HepG2 (cell line): ENCODE data around the gene PP2D1. TPM values are rescaled to one million over a fixed set of nuclear protein-coding genes. Genes with fewer than 3 reads are reported as not detected.

Source experiments
- ATAC-seq: fragments of 200-7000 bp; cut with Tn5 transposase; 3 replicates; pipeline ENCODE4 v1.9.1; 2020; ENCODE audit warnings: mild to moderate bottlenecking, moderate library complexity
- BruUV-seq: library from RNA; stranded (reverse); fragments of 400-500 nt; replicated peaks from 2 replicates; lab custom pipeline; 2021; lab: Mats Ljungman, UMichigan
- CTCF ChIA-PET: fragments of 300-600 bp; formaldehyde crosslinking; extraction: SDS; loops from one replicate; lab custom pipeline; 2021; ENCODE audit warnings: low total read pairs, inconsistent platforms, low intra/inter-chr PET ratio; lab: Yijun Ruan, JAX
- POLR2A ChIA-PET: fragments of 350-600 bp; sonication (Branson Sonifier 250); formaldehyde crosslinking; loops from one replicate; lab custom pipeline; 2020; ENCODE audit warnings: antibody characterized with exemption, inconsistent platforms; lab: Yijun Ruan, JAX
- DNase-seq: peaks from one replicate; pipeline ENCODE4 v3.0.0-alpha.2; 2015; ENCODE audit warnings: low spot score
- FAIRE-seq: peaks from 3 replicates; lab custom pipeline; 2011; peaks lifted over from hg19 to GRCh38; lab: Jason Lieb, UNC
- H2AFZ ChIP-seq: one replicate; pipeline ENCODE4 v1.6.1; 2011; ENCODE audit warnings: low read length, inconsistent platforms
- H3K27ac ChIP-seq: fragments of 300-600 bp; 3 replicates; pipeline ENCODE4 v1.8.0; 2011; ENCODE audit warnings: mixed run types, mild to moderate bottlenecking, mixed read lengths, low read length, inconsistent platforms; ENCODE audit not compliant: insufficient read depth; ENCODE audit errors: extremely low read length
- H3K27me3 ChIP-seq, 2 experiments: fragments of 200-600 bp in 1 of 2; 2 replicates in 1 of 2; 3 replicates in 1 of 2; pipeline versions ENCODE4 v1.6.0 to v1.8.0; 2011; ENCODE audit warnings: low read length in 2 of 2, mild to moderate bottlenecking in 2 of 2, moderate library complexity in 2 of 2, inconsistent platforms in 1 of 2; ENCODE audit not compliant: insufficient read depth in 2 of 2, control insufficient read depth in 1 of 2
- H3K36me3 ChIP-seq, 2 experiments: fragments of 200-600 bp in 1 of 2; replicated peaks in 1 of 2; 2 replicates in 1 of 2; 3 replicates in 1 of 2; pipeline versions ENCODE4 v1.5.1 to v1.8.0; 2011; ENCODE audit warnings: low read length in 2 of 2, inconsistent platforms in 1 of 2; ENCODE audit not compliant: insufficient read depth in 2 of 2, control insufficient read depth in 1 of 2
- H3K4me1 ChIP-seq: 2 replicates; pipeline ENCODE4 v1.5.1; 2012; ENCODE audit warnings: low read length, inconsistent platforms; ENCODE audit not compliant: insufficient read depth
- H3K4me2 ChIP-seq: 2 replicates; pipeline ENCODE4 v1.6.0; 2011; ENCODE audit warnings: low read depth, low read length, inconsistent platforms
- H3K4me3 ChIP-seq, 3 experiments: fragments of 200-600 bp in 1 of 3; sonication (generic), shearing (Covaris generic) in 1 of 3; replicated peaks in 1 of 3; 2 replicates each; pipeline ENCODE4 v1.5.1; 2011 to 2016; ENCODE audit warnings: low read length in 3 of 3, inconsistent platforms in 2 of 3, low read depth in 2 of 3, mild to moderate bottlenecking in 2 of 3, control low read depth in 1 of 3, mixed read lengths in 1 of 3; ENCODE audit not compliant: insufficient read depth in 1 of 3
- H3K79me2 ChIP-seq: one replicate; pipeline ENCODE4 v1.6.1; 2011; ENCODE audit warnings: low read length, inconsistent platforms; ENCODE audit not compliant: insufficient read depth
- H3K9ac ChIP-seq: 2 replicates; pipeline ENCODE4 v1.6.0; 2011; ENCODE audit warnings: mild to moderate bottlenecking, low read depth, low read length, inconsistent platforms; ENCODE audit not compliant: insufficient read depth
- H3K9me3 ChIP-seq: 2 replicates; pipeline ENCODE4 v1.5.1; 2012; ENCODE audit warnings: mild to moderate bottlenecking, low read length
- H4K20me1 ChIP-seq: 2 replicates; pipeline ENCODE4 v1.6.0; 2011; ENCODE audit warnings: inconsistent platforms, mild to moderate bottlenecking, low read length, moderate library complexity; ENCODE audit not compliant: insufficient read depth
- ARNTL ChIP-seq: sonication (generic); formaldehyde crosslinking; IDR thresholded peaks from 2 replicates; pipeline ENCODE4 v1.4.0; 2020; ENCODE audit warnings: mild to moderate bottlenecking, missing genetic modification reagents
- ATF3 ChIP-seq: sonication (generic); formaldehyde crosslinking; IDR thresholded peaks from 2 replicates; pipeline ENCODE4 v1.4.0; 2020; ENCODE audit warnings: missing genetic modification reagents
- CEBPB ChIP-seq: IDR thresholded peaks from 2 replicates; pipeline ENCODE4 v1.6.1; 2011; ENCODE audit warnings: low read depth, low read length, improper control_type of control experiment, borderline replicate concordance
- DZIP1 ChIP-seq: sonication (generic); formaldehyde crosslinking; IDR thresholded peaks from 2 replicates; pipeline ENCODE4 v1.5.0; 2020; ENCODE audit warnings: mild to moderate bottlenecking, missing genetic modification reagents
- E2F5 ChIP-seq: sonication (generic); formaldehyde crosslinking; conservative IDR thresholded peaks from 2 replicates; pipeline ENCODE4 v1.4.0; 2020; ENCODE audit warnings: missing genetic modification reagents
- ELF4 ChIP-seq: sonication (generic); formaldehyde crosslinking; IDR thresholded peaks from 2 replicates; pipeline ENCODE4 v1.5.0; 2020; ENCODE audit warnings: missing genetic modification reagents, mild to moderate bottlenecking, moderate library complexity, borderline replicate concordance
- FOSL2 ChIP-seq: sonication (generic); formaldehyde crosslinking; IDR thresholded peaks from 2 replicates; pipeline ENCODE4 v1.4.0; 2020; ENCODE audit warnings: missing genetic modification reagents
- GZF1 ChIP-seq: sonication (generic); formaldehyde crosslinking; IDR thresholded peaks from 2 replicates; pipeline ENCODE4 v1.5.1; 2020; ENCODE audit warnings: mild to moderate bottlenecking, missing genetic modification reagents
- HES4 ChIP-seq: sonication (generic); formaldehyde crosslinking; IDR thresholded peaks from 2 replicates; pipeline ENCODE4 v1.9.0; 2021; ENCODE audit warnings: mild to moderate bottlenecking, missing genetic modification reagents, borderline replicate concordance
- HMG20A ChIP-seq: IDR thresholded peaks from 2 replicates; pipeline ENCODE4 v1.6.1; 2016; ENCODE audit warnings: borderline replicate concordance
- KAT8 ChIP-seq: IDR thresholded peaks from 2 replicates; pipeline ENCODE4 v1.6.1; 2016; ENCODE audit warnings: missing genetic modification reagents, missing compliant biosample characterization
- MAFF ChIP-seq: IDR thresholded peaks from 2 replicates; pipeline ENCODE4 v1.6.1; 2011; ENCODE audit warnings: low read depth, low read length, improper control_type of control experiment
- MAFK ChIP-seq, 2 experiments: IDR thresholded peaks in 1 of 2; conservative IDR thresholded peaks in 1 of 2; 2 replicates each; pipeline ENCODE4 v1.6.1; 2011; ENCODE audit warnings: improper control_type of control experiment in 2 of 2, low read length in 2 of 2
- MNT ChIP-seq: fragments of 450-650 bp; IDR thresholded peaks from 2 replicates; pipeline ENCODE4 v1.6.1; 2016
- PAWR ChIP-seq: sonication (generic); formaldehyde crosslinking; IDR thresholded peaks from 2 replicates; pipeline ENCODE4 v1.4.0; 2020; ENCODE audit warnings: missing genetic modification reagents, mild to moderate bottlenecking, borderline replicate concordance
- SIN3B ChIP-seq: fragments of 150-350 bp; IDR thresholded peaks from 2 replicates; pipeline ENCODE4 v1.6.1; 2014; ENCODE audit warnings: low read length
- ZNF235 ChIP-seq: sonication (generic); formaldehyde crosslinking; IDR thresholded peaks from 2 replicates; pipeline ENCODE4 v1.8.1; 2023; ENCODE audit warnings: mild to moderate bottlenecking, missing genetic modification reagents, borderline replicate concordance
- ZNF292 ChIP-seq: sonication (generic); formaldehyde crosslinking; IDR thresholded peaks from 2 replicates; pipeline ENCODE4 v1.8.1; 2022; ENCODE audit warnings: mild to moderate bottlenecking, low read depth, missing genetic modification reagents, borderline replicate concordance
- ZNF780A ChIP-seq: sonication (generic); formaldehyde crosslinking; IDR thresholded peaks from 2 replicates; pipeline ENCODE4 v1.8.0; 2022; ENCODE audit warnings: mild to moderate bottlenecking, missing genetic modification reagents, moderate library complexity
- WGBS: methylation state at CpG from one replicate; pipeline ENCODE4 v1.1.6; 2017; ENCODE audit warnings: low lambda C conversion rate; 5-methylcytosine and 5-hydroxymethylcytosine counted together
- in situ Hi-C: cut with HindIII; loops from 2 replicates; pipeline ENCODE4 v1.10.0; 2017; ENCODE audit warnings: low pct_unique_long_range_greater_than_20kb; ENCODE audit not compliant: extremely low pct_ligation_motif_present
- intact Hi-C: fragments of 100-400 bp; cut with micrococcal nuclease; formaldehyde crosslinking; loops from one replicate; pipeline ENCODE4 v1.10.0; 2022; ENCODE audit not compliant: unreplicated experiment
- polyA plus RNA-seq, 8 experiments: library from polyadenylated mRNA; depleted of rRNA in 3 of 8; stranded (reverse) in 7 of 8; unstranded in 1 of 8; fragments of >200 nt; fragmentation: Illumina TruSeq in 4 of 8; extraction: Trizol in 4 of 8; gene quantifications; 2 replicates each; pipeline versions ENCODE4 v1.2.1 to v1.2.3, GENCODE V29; 2011 to 2016; ENCODE audit warnings: low read depth in 4 of 8, missing spikeins in 1 of 8, mixed read lengths in 1 of 8; ENCODE audit not compliant: insufficient read depth in 1 of 8
- total RNA-seq, 5 experiments: library from RNA; depleted of rRNA; stranded (reverse); fragments of >200 nt; fragmentation: Illumina TruSeq; extraction: Trizol; gene quantifications; 2 replicates each; pipeline ENCODE4 v1.2.3, GENCODE V29; 2016; ENCODE audit warnings: low read depth in 1 of 5

PP2D1 gene
- total and polyA plus RNA-seq, 2 of the 13 experiments (the other 11 are each of a cell fraction or from before 2014, with no cell fraction given) = not detected

GRCh38 chr3:20054549-20054987 is 42.5 kb upstream of the PP2D1 start:
- CTCF ChIA-PET = no interaction called here
- FAIRE-seq (no peak), ATAC-seq (peak; percentile 69)
- TF ChIP-seq ZNF235 = no peak
- TF ChIP-seq CEBPB = peak; percentile 86
- no peak for TF ChIP-seq HES4 (CRISPR knock-in tag)
- TF ChIP-seq ZNF780A (CRISPR knock-in tag) = no peak
- TF ChIP-seq SIN3B = no peak
- TF ChIP-seq DZIP1 (CRISPR knock-in tag) = no peak
- TF ChIP-seq KAT8 (CRISPR knock-in tag) = no peak
- no peak for TF ChIP-seq MNT
- TF ChIP-seq GZF1 (CRISPR knock-in tag) = no peak
- TF ChIP-seq ELF4 (CRISPR knock-in tag) = no peak
- peak; percentile 72 for TF ChIP-seq MAFF
- TF ChIP-seq HMG20A = peak; percentile 30; the same call in 1 of the 2 replicates
- no peak for TF ChIP-seq E2F5 (CRISPR knock-in tag)
- TF ChIP-seq ATF3 (CRISPR knock-in tag) = no peak
- TF ChIP-seq MAFK (conservative IDR thresholded peaks at IDR 0.05 in 1 of 2, IDR thresholded peaks at IDR 0.05 in 1 of 2; ENCODE audit: low read length in 2 of 2) = peak; percentile 74 to 84
- TF ChIP-seq FOSL2 = peak; percentile 92
- TF ChIP-seq ZNF292 (CRISPR knock-in tag) = no peak
- no peak for TF ChIP-seq PAWR (CRISPR knock-in tag)
- TF ChIP-seq ARNTL (CRISPR knock-in tag) = no peak

More at GRCh38 chr3:20054549-20054987, 42.5 kb upstream of the PP2D1 start:
- no peak overlapping the region for H3K4me2 ChIP-seq
- DNase-seq = peak; percentile 78
- no peaks in the 10 kb centered on the region for H3K27me3 ChIP-seq
- H3K9me3 ChIP-seq = no peaks in the 10 kb centered on the region
- in situ Hi-C loops = no loop called here
- H2AFZ ChIP-seq = no peak overlapping the region
- BruUV-seq = no TSS peak
- POLR2A ChIA-PET = no interaction called here
- H3K4me3 ChIP-seq = no peak overlapping the region
- H4K20me1 ChIP-seq = no peaks in the 10 kb centered on the region
- H3K9ac ChIP-seq = no peak overlapping the region
- no peaks in the 10 kb centered on the region for H3K79me2 ChIP-seq
- intact Hi-C loops = no loop called here
- H3K27ac ChIP-seq = no peak overlapping the region
- WGBS = 14% methylated on average over 4 of the region's 4 CpGs
- H3K4me1 ChIP-seq = no peaks in the 10 kb centered on the region; the same call in 1 of the 2 replicates
- H3K36me3 ChIP-seq = no peaks in the 10 kb centered on the region
